Mammary epithelial cell (primary cell): ENCODE data around the gene LSM14A.

Experiments
- CTCF ChIP-seq, 2 donors: IDR thresholded peaks in 1 of 2; conservative IDR thresholded peaks in 1 of 2; 2 replicates each; pipeline ENCODE4 v1.5.1; 2011 to 2012; ENCODE audit warnings: inconsistent platforms in 2 of 2, low read length in 2 of 2, mild to moderate bottlenecking in 2 of 2, control low read depth in 1 of 2, low read depth in 1 of 2; ENCODE audit not compliant: insufficient read depth in 1 of 2; ENCODE audit errors: extremely low read depth in 1 of 2
- EZH2 ChIP-seq: IDR thresholded peaks from 2 replicates; pipeline ENCODE4 v1.6.1; 2012; ENCODE audit warnings: low read length, inconsistent platforms, borderline replicate concordance

GRCh38 chr19:34142440-34142839, 29.9 kb upstream of the LSM14A start:
- TF ChIP-seq CTCF (conservative IDR thresholded peaks at IDR 0.05 in 1 of 2, IDR thresholded peaks at IDR 0.05 in 1 of 2; ENCODE audit: extremely low read depth in 1 of 2, insufficient read depth in 1 of 2, low read depth in 1 of 2, low read length in 2 of 2) (no peak), EZH2 (no peak)
